GM12873 (cell line): ENCODE results near the gene SMIM14.

Experiments
- CTCF ChIP-seq: IDR thresholded peaks from 2 replicates; pipeline ENCODE4 v1.5.1; 2012; ENCODE audit warnings: low read depth, mild to moderate bottlenecking, moderate library complexity, low read length, control low read depth; ENCODE audit not compliant: insufficient read depth; ENCODE audit errors: missing control alignments

Gene SMIM14

GRCh38 chr4:39649639-39650265 is 11.1 kb upstream of the SMIM14 start:
- no peak for TF ChIP-seq CTCF

- TF ChIP-seq CTCF = no peak
Observed at GRCh38 chr4:39648827-39649558, 10.3 kb upstream of the SMIM14 start.

GRCh38 chr4:39648213-39648612 is 9.5 kb upstream of the SMIM14 start:
- no peak for TF ChIP-seq CTCF

GRCh38 chr4:39642885-39643552 is 4.4 kb upstream of the SMIM14 start:
- TF ChIP-seq CTCF = no peak

- no peak for TF ChIP-seq CTCF
Observed at GRCh38 chr4:39641451-39641850, 2.8 kb upstream of the SMIM14 start.

GRCh38 chr4:39637586-39638353 is 895 bp downstream of the SMIM14 start:
- no peak for TF ChIP-seq CTCF

GRCh38 chr4:39637221-39637585 is 1.5 kb downstream of the SMIM14 start:
- no peak for TF ChIP-seq CTCF
